Measurements from ENCODE around the gene EHMT2.
"Not testable (repeated sequence)": the region's sequence is repeated elsewhere in the genome, so short reads cannot be mapped to it uniquely, and the experiment has no call there.

EHMT2 gene

DNA sequence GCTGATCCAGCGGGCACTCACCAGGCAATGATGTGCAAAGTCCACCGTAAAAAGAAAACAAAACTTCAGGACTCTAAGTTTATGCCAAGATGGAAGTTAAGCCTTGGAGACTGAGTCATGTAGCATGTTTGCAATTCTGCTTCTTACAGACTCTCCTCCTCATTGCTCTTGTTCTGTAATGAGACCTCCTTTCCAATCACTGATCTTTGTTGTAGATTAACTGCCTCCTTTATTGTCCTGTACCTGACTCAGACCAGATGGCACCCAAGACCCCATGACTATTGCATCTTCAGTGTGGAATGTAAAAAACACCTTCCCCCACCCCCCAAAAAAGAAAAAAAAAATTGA, 46.0 kb downstream of the EHMT2 start:
- TF ChIP-seq, protein P1, sequence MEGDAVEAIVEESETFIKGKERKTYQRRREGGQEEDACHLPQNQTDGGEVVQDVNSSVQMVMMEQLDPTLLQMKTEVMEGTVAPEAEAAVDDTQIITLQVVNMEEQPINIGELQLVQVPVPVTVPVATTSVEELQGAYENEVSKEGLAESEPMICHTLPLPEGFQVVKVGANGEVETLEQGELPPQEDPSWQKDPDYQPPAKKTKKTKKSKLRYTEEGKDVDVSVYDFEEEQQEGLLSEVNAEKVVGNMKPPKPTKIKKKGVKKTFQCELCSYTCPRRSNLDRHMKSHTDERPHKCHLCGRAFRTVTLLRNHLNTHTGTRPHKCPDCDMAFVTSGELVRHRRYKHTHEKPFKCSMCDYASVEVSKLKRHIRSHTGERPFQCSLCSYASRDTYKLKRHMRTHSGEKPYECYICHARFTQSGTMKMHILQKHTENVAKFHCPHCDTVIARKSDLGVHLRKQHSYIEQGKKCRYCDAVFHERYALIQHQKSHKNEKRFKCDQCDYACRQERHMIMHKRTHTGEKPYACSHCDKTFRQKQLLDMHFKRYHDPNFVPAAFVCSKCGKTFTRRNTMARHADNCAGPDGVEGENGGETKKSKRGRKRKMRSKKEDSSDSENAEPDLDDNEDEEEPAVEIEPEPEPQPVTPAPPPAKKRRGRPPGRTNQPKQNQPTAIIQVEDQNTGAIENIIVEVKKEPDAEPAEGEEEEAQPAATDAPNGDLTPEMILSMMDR (conservative IDR thresholded peaks at IDR 0.05): no peak
- H3K27ac ChIP-seq: no peak overlapping the region; the same call in 1 of the 2 replicates

DNA sequence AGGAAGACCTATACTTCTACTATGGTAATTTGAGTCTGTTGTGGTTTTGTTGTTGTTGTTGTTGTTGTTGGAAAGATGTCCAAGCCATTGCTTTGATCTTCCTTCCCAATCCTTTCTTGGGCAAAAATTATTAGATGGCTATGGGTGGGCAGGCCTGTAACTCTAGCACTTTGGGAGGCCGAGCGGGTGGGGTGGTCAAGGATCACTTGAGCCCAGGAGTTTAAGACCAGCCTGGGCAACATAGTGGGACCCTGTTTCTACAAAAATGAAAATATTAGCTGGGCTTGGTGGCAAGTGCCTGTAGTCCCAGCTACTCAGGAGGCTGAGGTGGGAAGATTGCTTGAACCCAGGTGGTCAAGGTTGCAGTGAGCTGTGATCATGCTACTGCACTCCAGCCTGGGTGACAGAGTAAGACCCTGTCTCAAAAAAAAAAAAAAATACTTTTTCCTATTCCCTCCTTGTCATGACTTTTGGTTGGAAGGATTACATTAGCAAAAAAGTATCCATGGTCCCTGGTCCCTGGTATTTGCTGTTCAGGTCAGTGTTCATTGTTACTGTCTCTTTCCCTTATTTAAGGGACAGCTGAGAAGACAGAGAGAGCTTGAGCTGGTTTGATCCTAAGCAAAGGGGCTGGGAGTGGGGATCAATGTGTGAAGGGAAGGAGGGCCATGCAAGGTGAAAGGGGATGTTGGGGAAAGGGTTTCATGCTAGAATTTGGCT, 46.6 kb downstream of the EHMT2 start:
- TF ChIP-seq, protein P1 (conservative IDR thresholded peaks at IDR 0.05): no peak
- H3K27ac ChIP-seq: no peak overlapping the region; the same call in 1 of the 2 replicates

DNA sequence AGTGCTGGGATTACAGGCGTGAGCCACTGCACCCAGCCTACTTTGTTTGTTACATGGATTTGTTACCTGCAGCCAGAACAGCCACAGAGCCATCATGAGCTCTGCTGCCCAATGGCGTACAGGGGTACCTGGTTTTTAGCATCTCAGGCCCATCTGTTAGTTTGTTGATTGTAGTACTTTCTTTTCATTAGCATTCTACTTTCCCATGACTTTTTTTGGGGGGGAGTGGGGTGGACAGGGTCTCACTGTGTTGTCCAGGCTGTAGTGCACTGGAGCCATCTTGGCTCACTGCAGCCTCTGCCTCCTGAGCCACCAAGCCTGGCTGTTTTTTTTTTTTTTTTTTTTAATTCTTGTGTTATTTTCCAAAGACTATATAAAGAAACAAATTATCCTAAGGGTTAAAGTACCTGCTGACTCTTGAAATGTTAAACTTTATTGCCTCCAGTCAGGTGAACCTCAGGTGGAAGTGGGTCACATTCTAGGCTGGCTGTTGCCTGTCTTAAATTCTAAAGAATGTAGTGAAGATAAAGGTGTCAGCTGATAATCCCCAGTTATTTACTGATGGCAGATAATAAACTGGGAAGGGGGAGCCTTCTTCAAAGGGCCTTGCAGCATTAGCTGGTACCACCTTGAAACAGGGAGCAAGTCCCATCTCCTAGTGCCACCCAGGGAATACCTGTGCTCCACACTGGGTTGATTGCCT, 50.1 kb downstream of the EHMT2 start:
- TF ChIP-seq, protein P1 (conservative IDR thresholded peaks at IDR 0.05): no peak

DNA sequence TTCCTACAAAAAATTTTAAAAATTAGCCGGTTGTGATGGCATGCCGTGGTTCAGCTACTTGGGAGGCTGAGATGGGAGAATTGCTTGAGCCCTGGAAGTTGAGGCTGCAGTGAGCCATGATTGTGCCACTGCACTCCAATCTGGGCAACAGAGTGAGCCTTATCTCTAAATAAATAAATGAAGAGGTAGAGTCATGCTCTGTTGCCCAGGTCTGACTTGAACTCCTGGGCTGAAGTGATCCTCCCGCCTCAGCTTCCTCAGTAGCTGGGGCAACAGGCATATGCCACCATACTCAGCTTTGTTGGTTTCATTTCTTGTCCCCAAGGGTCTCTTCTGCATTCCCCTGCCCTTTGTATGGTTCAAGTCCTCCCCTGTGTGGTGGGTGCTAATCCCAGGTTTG, 53.0 kb downstream of the EHMT2 start:
- TF ChIP-seq, protein P1 (conservative IDR thresholded peaks at IDR 0.05): no peak
- no peak overlapping the region for H3K27ac ChIP-seq

More for the DNA sequence above, 50.1 kb downstream of the EHMT2 start:
- H3K27ac ChIP-seq: no peak overlapping the region; the same call in 1 of the 2 replicates

DNA sequence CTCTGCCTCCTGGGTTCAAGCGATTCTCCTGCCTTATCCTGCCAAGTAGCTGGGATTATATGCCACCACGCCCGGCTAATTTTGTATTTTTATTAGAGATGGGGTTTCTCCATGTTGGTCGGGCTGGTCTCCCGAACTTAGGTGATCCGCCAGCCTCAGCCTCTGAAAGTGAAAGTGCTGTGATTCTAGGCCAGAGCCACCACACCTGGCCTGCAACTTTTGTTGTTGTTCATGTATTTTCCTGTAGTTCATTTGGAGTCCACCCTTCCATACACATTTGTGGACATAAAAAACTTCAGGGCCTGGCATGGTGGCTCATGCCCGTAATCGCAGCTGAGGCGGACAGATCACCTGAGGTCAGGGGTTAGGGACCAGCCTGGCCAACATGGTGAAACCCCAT, 55.4 kb downstream of the EHMT2 start:
- TF ChIP-seq, protein P1 (conservative IDR thresholded peaks at IDR 0.05): no peak
- no peak overlapping the region for H3K27ac ChIP-seq

DNA sequence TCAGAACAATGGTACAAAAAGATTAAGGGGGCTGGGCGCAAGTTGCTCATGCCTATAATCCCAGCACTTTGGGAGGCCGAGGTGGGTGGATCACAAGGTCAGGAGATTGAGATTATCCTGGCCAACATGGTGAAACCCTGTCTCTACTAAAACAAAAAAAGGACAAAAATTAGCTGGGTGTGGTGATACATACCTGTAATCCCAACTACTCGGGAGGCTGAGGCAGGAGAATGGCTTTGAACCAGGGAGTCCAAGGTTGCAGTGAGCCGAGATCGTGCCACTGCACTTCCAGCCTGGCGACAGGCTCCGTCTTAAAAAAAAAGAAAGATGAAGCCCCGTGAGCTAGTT, 57.7 kb downstream of the EHMT2 start:
- not testable (repeated sequence) for H3K27ac ChIP-seq

DNA sequence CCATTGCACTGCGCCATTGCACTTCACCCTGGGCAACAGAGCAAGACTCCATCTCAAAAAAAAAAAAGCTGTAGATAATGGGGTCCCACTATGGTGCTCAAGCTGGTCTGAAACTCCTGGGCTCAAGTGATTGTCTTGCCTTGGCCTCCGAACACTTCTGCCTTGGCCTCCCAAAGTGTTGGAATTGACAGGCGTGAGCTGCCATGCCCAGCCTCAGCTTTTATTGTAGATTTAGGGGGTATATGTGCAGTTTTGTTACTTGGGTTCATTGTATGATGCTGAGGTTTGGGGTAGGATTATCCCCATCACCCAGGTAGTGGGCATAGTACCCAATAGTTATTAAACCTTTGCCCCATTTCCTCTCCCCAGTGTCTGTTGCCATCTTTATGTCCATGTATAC, 58.5 kb downstream of the EHMT2 start:
- H3K27ac ChIP-seq: peak overlapping the region; percentile 94; the same call in 1 of the 2 replicates
- TF ChIP-seq, protein P1 (conservative IDR thresholded peaks at IDR 0.05): no peak

DNA sequence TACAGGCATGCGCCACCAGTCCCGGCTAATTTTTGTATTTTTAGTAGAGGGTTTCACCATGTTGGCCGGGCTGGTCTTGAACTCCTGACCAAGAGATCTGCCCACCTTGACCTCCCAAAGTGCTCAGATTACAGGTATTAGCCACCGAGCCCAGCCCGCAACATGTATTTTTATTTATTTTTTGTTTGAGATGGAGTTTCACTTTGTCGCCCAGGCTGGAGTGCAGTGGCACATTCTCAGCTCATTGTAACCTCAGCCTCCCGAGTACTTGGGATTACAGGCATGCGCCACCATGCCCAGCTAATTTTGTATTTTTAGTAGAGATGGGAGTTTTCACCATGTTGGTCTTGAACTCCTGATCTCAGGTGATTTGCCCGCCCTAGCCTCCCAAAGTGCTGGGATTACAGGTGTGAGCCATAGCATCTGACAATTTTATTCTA, 59.4 kb downstream of the EHMT2 start:
- peak overlapping the region; percentile 94; the same call in 1 of the 2 replicates for H3K27ac ChIP-seq
